Measurements from ENCODE around the gene UBE2Z. TPM values are rescaled to one million over a fixed set of nuclear protein-coding genes. Genes with fewer than 3 reads are reported as not detected.

UBE2Z gene
- polyA plus RNA-seq, 1 donor (not counting 4 experiments of a cell fraction or from before 2014, with no cell fraction given): 132 TPM

DNA sequence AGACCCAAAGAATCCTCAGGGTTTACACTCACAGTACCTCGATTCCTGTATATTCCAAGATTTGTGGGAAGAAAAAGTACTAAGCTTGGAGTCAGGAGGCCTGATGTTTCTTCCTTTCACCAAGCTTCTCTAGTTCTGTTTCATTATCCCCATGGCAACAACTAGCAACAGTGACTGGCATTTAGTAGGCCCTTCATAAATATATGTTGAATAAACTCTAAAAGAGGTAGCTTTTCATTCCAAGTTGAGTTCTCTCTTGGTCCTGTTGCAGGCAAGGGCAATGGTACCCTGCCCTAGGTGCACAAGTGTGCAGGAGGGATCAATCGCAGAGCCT, 527 bp upstream of the UBE2Z start:
- Histone ChIP-seq H3K9me3 (ENCODE audit: control insufficient read depth, low read depth, low read length) (no peaks in the 10 kb centered on the region), H3K4me1 (ENCODE audit: control insufficient read depth, extremely low read depth, insufficient read depth, low read length) (peaks cover 17% of the 10 kb centered on the region), H3K4me3 (ENCODE audit: control insufficient read depth in 2 of 3, extremely low read depth in 1 of 3, insufficient read depth in 2 of 3, low read depth in 1 of 3, low read length in 3 of 3) (peak overlapping the region; percentile 68 to 78 (median 76)), H3K36me3 (ENCODE audit: control insufficient read depth in 2 of 2, extremely low read depth in 1 of 2, insufficient read depth in 2 of 2, low read length in 2 of 2) (peaks cover 8 to 14% of the 10 kb centered on the region in 2 experiments), H3K4me2 (ENCODE audit: control insufficient read depth, extremely low read depth, insufficient read depth, low read depth, low read length) (peak overlapping the region; percentile 76), H3K79me2 (ENCODE audit: control insufficient read depth, insufficient read depth, low read length) (peaks cover 37% of the 10 kb centered on the region), H3K27me3 (ENCODE audit: control insufficient read depth, extremely low read depth, insufficient read depth, low read length) (no peaks in the 10 kb centered on the region), H3K27ac (ENCODE audit: control insufficient read depth, insufficient read depth, low read length) (peak overlapping the region; percentile 97), H4K20me1 (ENCODE audit: control insufficient read depth, extremely low read depth, insufficient read depth, low read length) (no peaks in the 10 kb centered on the region), H3K9me1 (ENCODE audit: control insufficient read depth, extremely low read depth, insufficient read depth, low read length) (no peaks in the 10 kb centered on the region), H2AFZ (ENCODE audit: control insufficient read depth, low read length) (peak overlapping the region; percentile 96), H3K9ac (ENCODE audit: control insufficient read depth, extremely low read depth, insufficient read depth, low read length) (peak overlapping the region; percentile 91)
- DNase-seq (ENCODE audit: low read depth, low spot score): no peak
- TF ChIP-seq, protein P1, sequence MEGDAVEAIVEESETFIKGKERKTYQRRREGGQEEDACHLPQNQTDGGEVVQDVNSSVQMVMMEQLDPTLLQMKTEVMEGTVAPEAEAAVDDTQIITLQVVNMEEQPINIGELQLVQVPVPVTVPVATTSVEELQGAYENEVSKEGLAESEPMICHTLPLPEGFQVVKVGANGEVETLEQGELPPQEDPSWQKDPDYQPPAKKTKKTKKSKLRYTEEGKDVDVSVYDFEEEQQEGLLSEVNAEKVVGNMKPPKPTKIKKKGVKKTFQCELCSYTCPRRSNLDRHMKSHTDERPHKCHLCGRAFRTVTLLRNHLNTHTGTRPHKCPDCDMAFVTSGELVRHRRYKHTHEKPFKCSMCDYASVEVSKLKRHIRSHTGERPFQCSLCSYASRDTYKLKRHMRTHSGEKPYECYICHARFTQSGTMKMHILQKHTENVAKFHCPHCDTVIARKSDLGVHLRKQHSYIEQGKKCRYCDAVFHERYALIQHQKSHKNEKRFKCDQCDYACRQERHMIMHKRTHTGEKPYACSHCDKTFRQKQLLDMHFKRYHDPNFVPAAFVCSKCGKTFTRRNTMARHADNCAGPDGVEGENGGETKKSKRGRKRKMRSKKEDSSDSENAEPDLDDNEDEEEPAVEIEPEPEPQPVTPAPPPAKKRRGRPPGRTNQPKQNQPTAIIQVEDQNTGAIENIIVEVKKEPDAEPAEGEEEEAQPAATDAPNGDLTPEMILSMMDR (optimal IDR thresholded peaks at IDR 0.05 in 1 of 3, IDR thresholded peaks at IDR 0.05 in 1 of 3, conservative IDR thresholded peaks at IDR 0.05 in 1 of 3; ENCODE audit: extremely low read depth in 1 of 3, insufficient read depth in 2 of 3, low read length in 3 of 3): no peak
- no peak for TF ChIP-seq EZH2 (IDR thresholded peaks at IDR 0.05; ENCODE audit: low read length)
- FAIRE-seq: no peak
- dilution Hi-C loops (cut with MboI; ENCODE audit: extremely low pct_ligation_motif_present, low sequenced_read_pairs): no loop called here

DNA sequence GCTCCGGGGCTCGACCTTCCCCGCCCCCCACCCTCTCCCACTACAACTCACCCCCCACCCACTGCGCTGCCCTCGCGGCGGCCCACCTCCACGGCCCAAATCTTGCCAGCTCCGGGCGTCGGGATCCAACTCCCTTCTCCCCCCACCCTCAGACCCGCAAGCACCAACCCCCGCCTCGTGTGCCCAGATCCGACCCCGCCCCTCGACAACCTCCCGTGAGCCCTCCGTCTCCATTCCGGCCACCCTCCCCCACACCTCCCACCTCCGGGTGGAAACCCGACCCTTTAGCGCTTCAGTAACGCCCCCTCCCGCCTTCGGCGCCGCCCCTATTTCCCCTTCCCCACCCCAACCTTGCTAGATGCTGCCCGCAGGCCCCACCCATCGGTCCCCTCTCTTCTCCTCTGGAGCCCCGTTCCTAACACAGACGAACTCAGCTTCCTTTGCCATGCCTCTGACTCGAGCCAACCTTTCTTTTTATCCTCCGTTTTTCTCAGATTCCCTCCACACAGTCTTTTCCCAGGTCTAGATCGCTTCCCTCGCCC, 717 bp downstream of the UBE2Z start:
- Histone ChIP-seq H2AFZ (ENCODE audit: control insufficient read depth, low read length) (no peak overlapping the region), H3K4me2 (ENCODE audit: control insufficient read depth, extremely low read depth, insufficient read depth, low read depth, low read length) (peak overlapping the region; percentile 97), H3K79me2 (ENCODE audit: control insufficient read depth, insufficient read depth, low read length) (peaks cover 49% of the 10 kb centered on the region), H3K4me3 (ENCODE audit: control insufficient read depth in 2 of 3, extremely low read depth in 1 of 3, insufficient read depth in 2 of 3, low read depth in 1 of 3, low read length in 3 of 3) (peak overlapping the region; percentile 76 to 88 (median 78)), H3K9ac (ENCODE audit: control insufficient read depth, extremely low read depth, insufficient read depth, low read length) (peak overlapping the region; percentile 91), H3K36me3 (ENCODE audit: control insufficient read depth in 2 of 2, extremely low read depth in 1 of 2, insufficient read depth in 2 of 2, low read length in 2 of 2) (peaks cover 18 to 25% of the 10 kb centered on the region in 2 experiments), H3K9me3 (ENCODE audit: control insufficient read depth, low read depth, low read length) (no peaks in the 10 kb centered on the region), H3K27ac (ENCODE audit: control insufficient read depth, insufficient read depth, low read length) (peak overlapping the region; percentile 97), H4K20me1 (ENCODE audit: control insufficient read depth, extremely low read depth, insufficient read depth, low read length) (no peaks in the 10 kb centered on the region), H3K9me1 (ENCODE audit: control insufficient read depth, extremely low read depth, insufficient read depth, low read length) (no peaks in the 10 kb centered on the region), H3K27me3 (ENCODE audit: control insufficient read depth, extremely low read depth, insufficient read depth, low read length) (no peaks in the 10 kb centered on the region), H3K4me1 (ENCODE audit: control insufficient read depth, extremely low read depth, insufficient read depth, low read length) (peaks cover 17% of the 10 kb centered on the region)
- dilution Hi-C loops (cut with MboI; ENCODE audit: extremely low pct_ligation_motif_present, low sequenced_read_pairs): no loop called here
- DNase-seq (ENCODE audit: low read depth, low spot score): no peak
- TF ChIP-seq, protein P1 (optimal IDR thresholded peaks at IDR 0.05 in 1 of 3, IDR thresholded peaks at IDR 0.05 in 1 of 3, conservative IDR thresholded peaks at IDR 0.05 in 1 of 3; ENCODE audit: extremely low read depth in 1 of 3, insufficient read depth in 2 of 3, low read length in 3 of 3): no peak
- no peak for TF ChIP-seq EZH2 (IDR thresholded peaks at IDR 0.05; ENCODE audit: low read length)
- no peak for FAIRE-seq
